Transverse colon (tissue), 4 donors: ENCODE results near the gene KLHL12.

Experiments
- EP300 ChIP-seq: sonication (generic); formaldehyde crosslinking; IDR thresholded peaks from one replicate; pipeline ENCODE4 v1.6.1; 2017; ENCODE audit warnings: antibody characterized with exemption, low read depth
- POLR2A ChIP-seq: fragments of 450-650 bp; IDR thresholded peaks from one replicate; pipeline ENCODE4 v1.6.1; 2016; ENCODE audit warnings: antibody characterized with exemption, mild to moderate bottlenecking, moderate library complexity
- POLR2AphosphoS5 ChIP-seq, 3 donors: sonication (generic); formaldehyde crosslinking; IDR thresholded peaks; one replicate each; pipeline ENCODE4 v1.6.1; 2016; ENCODE audit warnings: antibody characterized with exemption in 3 of 3
- TF ChIP-seq, protein P1 (sequence below), 5 experiments: fragments of 200-600 bp in 3 of 5; fragments of 450-650 bp in 2 of 5; sonication (generic) in 3 of 5; IDR thresholded peaks; 1 replicate in 2 of 5; 2 replicates in 3 of 5; pipeline ENCODE4 v1.5.1; 2016 to 2017; ENCODE audit warnings: antibody characterized with exemption in 5 of 5, inconsistent platforms in 3 of 5, mild to moderate bottlenecking in 2 of 5, moderate library complexity in 1 of 5

- TF ChIP-seq POLR2A (no peak), POLR2AphosphoS5 (IDR thresholded peaks at IDR 0.05) (no peak), EP300 (no peak)
- TF ChIP-seq, protein P1, sequence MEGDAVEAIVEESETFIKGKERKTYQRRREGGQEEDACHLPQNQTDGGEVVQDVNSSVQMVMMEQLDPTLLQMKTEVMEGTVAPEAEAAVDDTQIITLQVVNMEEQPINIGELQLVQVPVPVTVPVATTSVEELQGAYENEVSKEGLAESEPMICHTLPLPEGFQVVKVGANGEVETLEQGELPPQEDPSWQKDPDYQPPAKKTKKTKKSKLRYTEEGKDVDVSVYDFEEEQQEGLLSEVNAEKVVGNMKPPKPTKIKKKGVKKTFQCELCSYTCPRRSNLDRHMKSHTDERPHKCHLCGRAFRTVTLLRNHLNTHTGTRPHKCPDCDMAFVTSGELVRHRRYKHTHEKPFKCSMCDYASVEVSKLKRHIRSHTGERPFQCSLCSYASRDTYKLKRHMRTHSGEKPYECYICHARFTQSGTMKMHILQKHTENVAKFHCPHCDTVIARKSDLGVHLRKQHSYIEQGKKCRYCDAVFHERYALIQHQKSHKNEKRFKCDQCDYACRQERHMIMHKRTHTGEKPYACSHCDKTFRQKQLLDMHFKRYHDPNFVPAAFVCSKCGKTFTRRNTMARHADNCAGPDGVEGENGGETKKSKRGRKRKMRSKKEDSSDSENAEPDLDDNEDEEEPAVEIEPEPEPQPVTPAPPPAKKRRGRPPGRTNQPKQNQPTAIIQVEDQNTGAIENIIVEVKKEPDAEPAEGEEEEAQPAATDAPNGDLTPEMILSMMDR (IDR thresholded peaks at IDR 0.05), result no peak
Measured at GRCh38 chr1:202858789-202859414, 68.1 kb downstream of the KLHL12 start.
